ENCODE data around the gene UNC5A.

UNC5A gene

GRCh38 chr5:176784218-176785165 is 25.9 kb upstream of the UNC5A start:
- Histone ChIP-seq H3K4ac (ENCODE audit: low read length) (no peak overlapping the region), H3K14ac (ENCODE audit: low read length) (peak overlapping the region; percentile 73), H3K4me3 (ENCODE audit: low read length in 2 of 2) (no peak overlapping the region), H3K36me3 (replicated peaks in 1 of 2; ENCODE audit: control insufficient read depth in 2 of 2, insufficient read depth in 2 of 2, low read length in 2 of 2) (no peaks in the 10 kb centered on the region), H3K18ac (ENCODE audit: low read length) (peak overlapping the region; percentile 61), H4K8ac (ENCODE audit: low read depth, low read length) (no peak overlapping the region), H2AK5ac (ENCODE audit: low read depth, low read length) (peak overlapping the region; percentile 76), H3K9me3 (replicated peaks in 1 of 2; ENCODE audit: control insufficient read depth in 2 of 2, insufficient read depth in 1 of 2, low read depth in 1 of 2, low read length in 2 of 2) (no peaks in the 10 kb centered on the region), H2BK12ac (ENCODE audit: low read length) (no peak overlapping the region), H3K79me1 (ENCODE audit: low read depth, low read length) (no peaks in the 10 kb centered on the region), H2AFZ (ENCODE audit: low read length) (no peak overlapping the region), H3K27ac (replicated peaks; ENCODE audit: low read length) (no peak overlapping the region), H2BK5ac (ENCODE audit: low read length) (peak overlapping the region; percentile 32), H3K27me3 (ENCODE audit: control insufficient read depth in 3 of 3, insufficient read depth in 3 of 3, low read depth in 1 of 3, low read length in 3 of 3) (peaks cover 0 to 84% (median 0%) of the 10 kb centered on the region in 3 experiments), H3K4me1 (ENCODE audit: control insufficient read depth in 2 of 2, insufficient read depth in 1 of 2, low read depth in 1 of 2, low read length in 2 of 2) (peaks cover 0 to 16% of the 10 kb centered on the region in 2 donors), H3K9ac (ENCODE audit: low read depth, low read length, poor library complexity) (peak overlapping the region; percentile 7), H3K23ac (ENCODE audit: low read depth, low read length, poor library complexity) (no peak overlapping the region), H4K91ac (ENCODE audit: low read depth, low read length, poor library complexity) (no peak overlapping the region), H2BK120ac (ENCODE audit: low read depth, low read length) (no peak overlapping the region), H2BK15ac (ENCODE audit: low read length) (no peak overlapping the region), H3K4me2 (ENCODE audit: insufficient read depth, low read length, poor library complexity, severe bottlenecking) (no peak overlapping the region)
- DNase-seq (ENCODE audit: low spot score): no peak
- no CpG with 5 or more reads among the region's 15 CpGs for WGBS, 2 donors (ENCODE audit: extremely low coverage in 2 of 2, insufficient read length in 2 of 2, insufficient replicate concordance in 1 of 2)

GRCh38 chr5:176785184-176786145 is 24.9 kb upstream of the UNC5A start:
- peaks cover 0 to 19% of the 10 kb centered on the region in 2 donors for H3K4me1 ChIP-seq (ENCODE audit: control insufficient read depth in 2 of 2, insufficient read depth in 1 of 2, low read depth in 1 of 2, low read length in 2 of 2)
- H4K8ac ChIP-seq (ENCODE audit: low read depth, low read length): no peak overlapping the region
- H3K79me1 ChIP-seq (ENCODE audit: low read depth, low read length): no peaks in the 10 kb centered on the region
- H4K91ac ChIP-seq (ENCODE audit: low read depth, low read length, poor library complexity): no peak overlapping the region
- no peak overlapping the region for H3K9ac ChIP-seq (ENCODE audit: low read depth, low read length, poor library complexity)
- H2AK5ac ChIP-seq (ENCODE audit: low read depth, low read length): peak overlapping the region; percentile 76
- no peak overlapping the region for H3K14ac ChIP-seq (ENCODE audit: low read length)
- no peak overlapping the region for H3K4me3 ChIP-seq (ENCODE audit: low read length in 2 of 2)
- no peaks in the 10 kb centered on the region for H3K9me3 ChIP-seq (replicated peaks in 1 of 2; ENCODE audit: control insufficient read depth in 2 of 2, insufficient read depth in 1 of 2, low read depth in 1 of 2, low read length in 2 of 2)
- H2AFZ ChIP-seq (ENCODE audit: low read length): no peak overlapping the region
- H3K36me3 ChIP-seq (replicated peaks in 1 of 2; ENCODE audit: control insufficient read depth in 2 of 2, insufficient read depth in 2 of 2, low read length in 2 of 2): no peaks in the 10 kb centered on the region
- H3K23ac ChIP-seq (ENCODE audit: low read depth, low read length, poor library complexity): no peak overlapping the region
- no CpG with 5 or more reads among the region's 27 CpGs for WGBS, 2 donors (ENCODE audit: extremely low coverage in 2 of 2, insufficient read length in 2 of 2, insufficient replicate concordance in 1 of 2)
- no peak overlapping the region for H2BK5ac ChIP-seq (ENCODE audit: low read length)
- H2BK12ac ChIP-seq (ENCODE audit: low read length): peak overlapping the region; percentile 53
- H2BK15ac ChIP-seq (ENCODE audit: low read length): peak overlapping the region; percentile 51
- H3K18ac ChIP-seq (ENCODE audit: low read length): peak overlapping the region; percentile 52
- H3K27me3 ChIP-seq (ENCODE audit: control insufficient read depth in 3 of 3, insufficient read depth in 3 of 3, low read depth in 1 of 3, low read length in 3 of 3): peaks cover 0 to 84% (median 0%) of the 10 kb centered on the region in 3 experiments
- no peak overlapping the region for H3K4me2 ChIP-seq (ENCODE audit: insufficient read depth, low read length, poor library complexity, severe bottlenecking)
- no peak overlapping the region for H3K4ac ChIP-seq (ENCODE audit: low read length)
- no peak for DNase-seq (ENCODE audit: low spot score)
- H3K27ac ChIP-seq (replicated peaks; ENCODE audit: low read length): no peak overlapping the region
- H2BK120ac ChIP-seq (ENCODE audit: low read depth, low read length): no peak overlapping the region

- DNase-seq (ENCODE audit: low spot score): no peak
- Histone ChIP-seq H2AFZ (ENCODE audit: low read length) (no peak overlapping the region), H2AK5ac (ENCODE audit: low read depth, low read length) (peak overlapping the region; percentile 12), H3K36me3 (replicated peaks in 1 of 2; ENCODE audit: control insufficient read depth in 2 of 2, insufficient read depth in 2 of 2, low read length in 2 of 2) (no peaks in the 10 kb centered on the region), H3K4me1 (ENCODE audit: control insufficient read depth in 2 of 2, insufficient read depth in 1 of 2, low read depth in 1 of 2, low read length in 2 of 2) (peaks cover 0 to 20% of the 10 kb centered on the region in 2 donors), H3K4me2 (ENCODE audit: insufficient read depth, low read length, poor library complexity, severe bottlenecking) (no peak overlapping the region), H3K27ac (replicated peaks; ENCODE audit: low read length) (no peak overlapping the region), H2BK12ac (ENCODE audit: low read length) (no peak overlapping the region), H4K91ac (ENCODE audit: low read depth, low read length, poor library complexity) (no peak overlapping the region), H3K9ac (ENCODE audit: low read depth, low read length, poor library complexity) (no peak overlapping the region), H3K4me3 (ENCODE audit: low read length in 2 of 2) (no peak overlapping the region), H3K4ac (ENCODE audit: low read length) (no peak overlapping the region), H3K9me3 (replicated peaks in 1 of 2; ENCODE audit: control insufficient read depth in 2 of 2, insufficient read depth in 1 of 2, low read depth in 1 of 2, low read length in 2 of 2) (no peaks in the 10 kb centered on the region), H3K23ac (ENCODE audit: low read depth, low read length, poor library complexity) (no peak overlapping the region), H2BK120ac (ENCODE audit: low read depth, low read length) (no peak overlapping the region), H3K18ac (ENCODE audit: low read length) (no peak overlapping the region), H3K14ac (ENCODE audit: low read length) (no peak overlapping the region), H4K8ac (ENCODE audit: low read depth, low read length) (no peak overlapping the region), H2BK5ac (ENCODE audit: low read length) (no peak overlapping the region), H3K79me1 (ENCODE audit: low read depth, low read length) (no peaks in the 10 kb centered on the region), H3K27me3 (ENCODE audit: control insufficient read depth in 3 of 3, insufficient read depth in 3 of 3, low read depth in 1 of 3, low read length in 3 of 3) (peaks cover 0 to 78% (median 0%) of the 10 kb centered on the region in 3 experiments), H2BK15ac (ENCODE audit: low read length) (no peak overlapping the region)
- no CpG with 5 or more reads among the region's 3 CpGs for WGBS, 2 donors (ENCODE audit: extremely low coverage in 2 of 2, insufficient read length in 2 of 2, insufficient replicate concordance in 1 of 2)
Observed at GRCh38 chr5:176787676-176788075, 22.7 kb upstream of the UNC5A start.
